Stimulated activated CD4-positive, alpha-beta T cell treated with anti-CD3 and anti-CD28 coated beads, Interleukin-4, amount 100 ng/mL, for 1 hour (primary cell): ENCODE data around the gene TMEM132C.

Experiments
- DNase-seq: peaks from one replicate; pipeline ENCODE4 v3.0.0-alpha.2; 2020

TMEM132C gene

DNA sequence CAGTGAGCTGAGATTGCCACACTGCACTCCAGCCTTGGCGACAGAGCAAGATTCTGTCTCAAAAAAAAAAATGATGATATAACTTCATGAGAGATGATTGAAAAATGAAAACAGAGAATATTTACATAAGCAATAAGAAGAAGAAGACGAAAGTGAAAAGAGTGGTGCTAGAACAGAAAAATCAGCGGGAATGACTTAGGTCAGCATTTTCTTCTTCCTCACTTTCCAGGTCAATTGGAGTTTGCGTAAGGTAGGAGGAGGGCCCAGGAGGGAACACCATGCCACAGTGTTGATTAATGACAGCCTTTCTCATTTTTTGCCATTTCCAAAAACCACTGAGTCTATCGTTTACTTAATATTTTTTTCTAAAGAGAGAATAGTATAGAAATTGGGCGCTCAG is 356.8 kb downstream of the TMEM132C start:
- no peak for DNase-seq

DNA sequence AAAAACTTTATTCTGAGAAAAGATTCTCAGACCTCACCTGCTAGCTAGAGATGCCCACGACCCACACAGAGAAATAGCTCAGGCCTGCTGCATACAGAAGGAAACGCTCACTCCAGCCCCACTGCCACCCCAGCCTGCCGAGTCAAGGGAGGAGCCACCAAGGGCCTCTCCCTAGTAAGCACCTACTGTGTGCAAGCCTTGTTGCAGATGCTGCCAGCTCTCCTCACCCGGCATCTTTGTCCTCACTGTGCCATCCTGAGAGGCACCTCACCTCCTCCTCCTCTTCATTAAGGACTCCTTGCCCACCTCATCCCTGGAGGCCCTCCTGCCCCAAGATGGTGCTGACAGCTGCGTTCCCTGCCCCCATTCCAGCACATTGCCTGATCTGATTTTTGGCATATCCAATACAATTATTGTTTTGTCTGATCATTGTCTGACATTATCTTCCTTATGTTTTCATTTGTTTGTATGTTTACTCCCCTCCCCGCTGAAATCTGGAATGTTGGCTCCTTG is 359.9 kb downstream of the TMEM132C start:
- DNase-seq, result no peak

DNA sequence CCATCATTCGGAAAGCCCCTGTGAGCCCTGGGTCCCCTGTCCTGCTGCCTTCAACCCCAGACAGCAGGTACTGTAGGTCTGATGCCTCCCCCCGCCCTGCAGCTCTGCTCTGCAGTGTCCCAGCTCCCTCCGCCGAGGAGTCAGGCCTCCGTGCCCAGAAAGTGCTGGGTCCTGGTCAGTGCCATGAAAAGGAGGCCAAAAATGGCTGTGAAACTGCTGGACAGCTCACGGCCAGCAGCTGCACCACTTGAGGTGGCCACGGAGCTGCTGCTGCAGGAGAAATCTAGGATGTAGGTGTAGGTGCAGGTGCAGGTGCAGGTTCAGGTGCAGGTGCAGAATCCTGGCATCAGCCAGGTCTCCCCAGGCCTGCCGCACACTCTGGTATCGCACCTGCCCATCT is 360.7 kb downstream of the TMEM132C start:
- no peak for DNase-seq

GRCh38 chr12:128629979-128630378 is 363.0 kb downstream of the TMEM132C start:
- DNase-seq, result no peak

DNA sequence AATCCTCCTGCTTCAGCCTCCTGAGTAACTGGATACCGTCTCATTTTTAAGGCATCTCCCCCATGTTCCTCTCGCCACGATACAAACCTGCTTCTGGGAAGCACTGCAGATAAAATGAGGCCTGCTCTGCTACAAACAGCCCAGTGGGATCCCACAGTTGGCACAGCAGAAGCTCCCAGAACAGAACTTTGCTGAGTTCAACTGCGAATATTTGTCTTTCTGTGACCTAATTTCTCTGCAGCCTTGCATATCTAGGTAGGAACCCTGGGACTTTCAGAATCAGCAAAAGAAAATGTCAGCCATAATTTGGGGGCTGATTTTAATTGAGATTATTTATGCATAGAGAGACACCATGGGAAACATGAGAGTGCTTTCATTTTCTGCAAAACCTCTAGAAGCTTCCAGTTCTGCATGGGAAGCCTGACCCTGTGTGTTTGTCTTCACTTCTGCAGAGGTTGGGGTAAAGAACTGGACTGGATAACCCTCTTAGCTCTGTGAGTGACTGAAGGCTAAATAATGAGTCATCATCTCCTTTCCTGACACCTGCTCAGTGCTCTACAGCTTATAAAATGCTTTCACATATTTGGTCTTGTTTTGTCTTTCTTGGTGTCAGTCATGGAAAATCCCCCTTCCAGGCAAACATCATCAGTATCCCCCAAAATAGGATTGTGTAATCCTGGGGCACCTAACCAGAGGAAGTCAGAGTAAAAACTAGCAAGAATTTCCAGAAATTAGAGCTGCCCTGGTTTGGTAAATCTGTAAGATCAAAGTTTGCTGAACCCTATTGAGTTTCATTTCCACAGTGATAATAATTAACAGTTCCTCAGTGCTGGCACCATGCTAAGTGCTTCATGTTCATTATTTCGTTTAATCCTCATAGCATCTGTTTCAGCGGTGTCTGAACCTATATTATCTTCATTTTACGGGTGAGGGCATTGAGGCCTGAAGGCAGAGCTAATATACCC is 371.0 kb downstream of the TMEM132C start:
- no peak for DNase-seq

DNA sequence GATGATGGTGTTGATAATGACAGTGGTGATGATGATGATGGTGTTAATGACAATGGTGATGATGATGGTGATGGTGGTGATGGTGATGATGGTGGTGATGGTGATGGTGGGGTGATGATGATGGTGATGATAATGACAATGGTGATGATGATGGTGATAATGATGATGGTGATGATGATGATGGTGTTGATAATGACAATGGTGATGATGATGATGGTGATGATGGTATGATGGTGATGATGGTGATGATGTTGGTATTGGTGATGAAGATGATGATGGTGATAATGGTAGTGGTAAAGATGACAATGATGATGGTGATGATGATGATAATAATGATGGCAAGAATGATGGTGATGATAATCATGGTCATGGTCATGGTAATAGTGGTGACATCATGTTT is 372.1 kb downstream of the TMEM132C start:
- DNase-seq, result no peak

- DNase-seq, result no peak
Measured at GRCh38 chr12:128643155-128643554, 376.2 kb downstream of the TMEM132C start.

DNA sequence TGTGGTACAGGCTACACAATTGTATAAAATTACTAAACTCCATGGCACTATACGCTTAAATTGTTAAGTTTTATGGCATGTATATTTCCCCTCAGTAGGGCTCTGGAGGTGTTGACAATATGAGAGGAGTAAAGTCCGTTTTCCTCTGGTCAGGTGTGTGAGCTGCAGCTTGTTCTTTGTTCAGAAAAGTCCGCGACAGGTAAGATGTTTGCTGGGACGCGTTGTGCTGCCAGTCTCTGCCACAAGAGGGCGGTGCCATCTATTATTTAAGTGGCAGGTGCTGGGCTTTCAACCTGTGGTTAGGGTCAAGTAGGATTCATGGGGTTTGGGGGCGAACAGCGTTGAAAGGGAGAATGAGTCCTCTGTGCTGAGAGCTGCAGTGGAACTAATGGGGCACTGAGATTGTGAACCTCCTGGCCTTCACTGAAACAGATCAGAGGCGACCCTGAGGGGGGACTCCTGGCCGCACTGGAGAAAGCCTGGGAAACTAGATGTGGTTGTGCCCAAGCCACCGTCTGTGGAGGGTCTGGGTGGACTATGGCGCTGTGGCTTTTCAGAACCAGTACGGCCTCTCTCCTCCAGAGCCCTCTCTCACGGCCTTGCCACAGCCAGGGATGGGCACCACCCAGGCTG is 377.8 kb downstream of the TMEM132C start:
- peak; percentile 16 for DNase-seq

GRCh38 chr12:128649902-128650301 is 382.9 kb downstream of the TMEM132C start:
- no peak for DNase-seq

- DNase-seq, result no peak
Measured at GRCh38 chr12:128652136-128652751, 385.3 kb downstream of the TMEM132C start.

DNA sequence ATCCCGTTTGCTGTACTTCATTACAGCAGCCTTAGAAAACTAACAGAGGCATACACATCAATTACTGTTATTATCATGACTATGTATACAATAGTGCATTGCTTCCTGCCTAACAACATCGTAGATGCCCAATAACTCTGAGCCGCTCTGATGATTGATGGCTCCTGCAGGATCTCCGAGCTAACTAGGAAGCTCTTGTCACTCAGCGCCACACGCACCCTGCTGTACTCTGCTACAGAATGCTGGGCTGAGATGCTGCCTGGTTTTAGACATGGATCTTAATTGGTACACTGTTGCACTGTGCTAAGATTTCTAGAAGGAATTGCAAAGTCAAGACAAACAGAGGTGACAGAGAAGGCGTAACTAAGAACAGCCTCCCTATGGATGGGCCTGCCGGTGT is 387.5 kb downstream of the TMEM132C start:
- DNase-seq, result no peak

GRCh38 chr12:128657378-128657777 is 390.4 kb downstream of the TMEM132C start:
- no peak for DNase-seq

- no peak for DNase-seq
Measured at GRCh38 chr12:128660532-128661225, 393.7 kb downstream of the TMEM132C start.

DNA sequence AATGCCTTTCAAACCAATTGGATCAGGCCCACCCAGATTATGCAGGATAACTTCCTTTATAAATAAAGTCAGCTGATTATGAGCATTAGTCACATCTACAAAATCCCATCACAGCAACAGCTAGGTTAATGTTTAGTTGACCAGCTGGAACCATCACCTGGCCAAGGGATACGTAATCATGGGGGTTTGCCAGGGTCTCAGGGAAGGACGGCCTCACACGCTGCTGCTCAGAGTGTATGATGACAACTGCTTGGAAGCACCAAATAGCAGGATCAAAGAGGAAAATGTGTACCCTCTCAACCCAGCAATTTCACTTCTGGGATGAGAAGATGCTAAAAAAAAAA is 394.2 kb downstream of the TMEM132C start:
- no peak for DNase-seq

DNA sequence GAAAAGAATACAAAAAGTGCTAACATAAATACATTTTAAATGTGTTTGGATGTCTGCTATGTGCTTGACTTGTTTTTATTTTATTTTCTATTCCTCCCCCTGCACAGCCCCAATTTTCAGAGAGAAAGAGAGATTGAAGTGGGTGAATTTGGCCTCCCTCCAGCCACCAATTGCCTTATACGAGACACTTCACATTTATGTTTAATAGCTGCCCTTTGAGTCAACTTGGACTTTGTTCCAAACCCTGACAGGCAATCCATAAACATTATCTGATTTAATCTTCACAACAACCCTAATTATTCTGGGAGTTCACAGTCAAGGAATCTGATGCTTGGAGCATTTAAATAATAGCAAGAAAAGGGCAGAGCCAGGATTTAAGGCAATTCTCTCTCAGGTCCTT is 395.1 kb downstream of the TMEM132C start:
- no peak for DNase-seq

DNA sequence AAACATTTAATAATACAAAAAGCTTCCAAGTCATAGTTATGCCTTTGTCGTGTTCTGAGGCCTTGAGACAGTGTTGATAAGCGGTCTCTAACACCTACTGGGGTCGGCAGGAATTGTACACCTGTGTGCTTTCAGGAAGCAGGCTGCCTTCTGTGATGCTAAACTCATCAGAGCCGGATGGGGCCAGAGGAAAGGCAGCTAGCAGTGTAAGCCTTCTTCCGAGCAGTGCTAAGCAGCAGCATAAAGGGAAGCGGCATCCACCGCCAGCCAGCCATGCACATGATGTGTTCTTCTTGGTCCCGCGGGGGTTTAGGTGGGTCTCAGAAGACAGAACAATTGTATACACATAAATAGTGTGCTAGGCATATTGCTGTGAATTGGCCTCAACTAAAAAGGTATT is 397.5 kb downstream of the TMEM132C start:
- DNase-seq, result no peak

- no peak for DNase-seq
Measured at GRCh38 chr12:128667193-128667592, 400.2 kb downstream of the TMEM132C start.

GRCh38 chr12:128671528-128672042 is 404.6 kb downstream of the TMEM132C start:
- no peak for DNase-seq

DNA sequence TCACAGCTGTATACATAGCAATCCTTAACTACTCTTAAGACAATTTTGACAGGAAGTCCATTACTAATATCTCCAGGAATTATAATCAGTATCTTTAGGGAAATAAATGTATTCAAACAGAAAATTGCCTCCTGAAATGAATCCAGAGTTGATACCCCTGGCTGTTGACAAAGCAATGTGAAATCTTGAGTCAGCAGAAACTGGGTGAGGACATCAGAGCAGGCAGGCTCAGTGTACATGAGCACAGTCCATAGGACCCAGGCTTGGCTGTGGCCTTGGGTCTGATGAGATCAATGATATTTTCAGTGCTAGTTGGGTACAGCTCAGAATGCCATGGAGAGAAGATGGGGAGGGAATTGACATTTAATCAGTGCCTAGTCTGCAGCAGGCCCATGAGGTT is 405.5 kb downstream of the TMEM132C start:
- DNase-seq, result no peak

- DNase-seq, result no peak
Measured at GRCh38 chr12:128672893-128673292, 405.9 kb downstream of the TMEM132C start.

DNA sequence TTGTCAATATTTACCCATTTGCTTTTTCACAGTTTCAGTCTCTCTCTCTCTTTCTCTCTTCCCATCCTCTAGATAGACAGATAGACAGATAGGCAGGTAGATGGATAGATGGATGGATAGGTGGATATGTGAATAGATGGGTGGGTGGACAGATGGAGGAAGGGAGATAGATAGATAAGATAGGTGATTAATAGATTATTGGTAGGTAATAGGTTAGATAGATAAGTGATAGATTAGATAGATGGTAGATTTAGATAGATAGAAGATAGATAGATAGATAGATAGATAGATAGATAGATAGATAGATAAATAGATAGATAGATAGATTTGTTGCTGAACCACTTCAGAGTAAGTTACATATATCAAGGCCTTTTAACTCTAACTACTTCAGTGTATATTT is 408.6 kb downstream of the TMEM132C start:
- no peak for DNase-seq

DNA sequence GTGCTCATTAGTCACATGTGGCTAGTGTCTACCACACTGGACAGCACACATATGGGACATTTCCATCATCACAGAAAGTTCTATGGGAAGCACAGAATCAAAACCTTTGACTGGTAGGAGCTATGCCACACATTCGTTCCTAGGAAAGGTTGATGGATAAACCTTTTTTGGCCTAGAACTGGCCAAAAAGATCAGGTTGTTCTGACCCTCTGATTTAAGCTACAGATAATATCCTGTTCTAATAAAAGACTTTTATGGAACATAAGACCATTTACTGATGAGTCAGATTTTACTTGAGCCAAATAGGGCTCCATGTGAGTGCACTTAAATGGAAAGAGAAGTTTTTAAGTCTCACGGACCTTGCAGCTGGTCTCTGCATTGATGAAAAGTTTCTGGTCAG is 413.6 kb downstream of the TMEM132C start:
- DNase-seq, result no peak
